Keratinocyte (primary cell): ENCODE measurements around the gene NIN. TPM values are rescaled to one million over a fixed set of nuclear protein-coding genes. Genes with fewer than 3 reads are reported as not detected.
"Not testable (repeated sequence)": the region's sequence is repeated elsewhere in the genome, so short reads cannot be mapped to it uniquely, and the experiment has no call there.

Experiments
- DNase-seq: peaks from one replicate; pipeline ENCODE4 v3.0.0-alpha.2; 2011; ENCODE audit warnings: low read depth, missing footprints, low spot score
- FAIRE-seq: peaks from 2 replicates; lab custom pipeline; 2011; peaks lifted over from hg19 to GRCh38; lab: Jason Lieb, UNC
- H2AFZ ChIP-seq: 2 replicates; pipeline ENCODE4 v1.6.0; 2012; ENCODE audit warnings: low read length, control low read depth, inconsistent platforms; ENCODE audit not compliant: control insufficient read depth
- H3K27ac ChIP-seq: 2 replicates; pipeline ENCODE4 v1.5.1; 2011; ENCODE audit warnings: low read length; ENCODE audit not compliant: control insufficient read depth, insufficient read depth
- H3K27me3 ChIP-seq: 3 replicates; pipeline ENCODE4 v1.6.0; 2011; ENCODE audit warnings: low read length; ENCODE audit not compliant: control insufficient read depth, insufficient read depth; ENCODE audit errors: extremely low read depth
- H3K36me3 ChIP-seq, 2 experiments: 2 replicates in 1 of 2; 3 replicates in 1 of 2; pipeline ENCODE4 v1.5.1; 2011; ENCODE audit warnings: low read length in 2 of 2, mild to moderate bottlenecking in 1 of 2; ENCODE audit not compliant: control insufficient read depth in 2 of 2, insufficient read depth in 2 of 2; ENCODE audit errors: extremely low read depth in 1 of 2
- H3K4me1 ChIP-seq: 3 replicates; pipeline ENCODE4 v1.5.1; 2011; ENCODE audit warnings: low read length; ENCODE audit not compliant: control insufficient read depth, insufficient read depth; ENCODE audit errors: extremely low read depth
- H3K4me2 ChIP-seq: 3 replicates; pipeline ENCODE4 v1.6.0; 2011; ENCODE audit warnings: low read depth, low read length; ENCODE audit not compliant: control insufficient read depth, insufficient read depth; ENCODE audit errors: extremely low read depth
- H3K4me3 ChIP-seq, 3 experiments: fragments of 200-600 bp in 1 of 3; sonication (generic) in 1 of 3; 2 replicates in 2 of 3; 3 replicates in 1 of 3; pipeline ENCODE4 v1.5.1; 2011 to 2016; ENCODE audit warnings: low read length in 3 of 3, mild to moderate bottlenecking in 3 of 3, control low read depth in 2 of 3, inconsistent platforms in 1 of 3, low read depth in 1 of 3, mixed read lengths in 1 of 3, mixed run types in 1 of 3, moderate library complexity in 1 of 3; ENCODE audit not compliant: control insufficient read depth in 2 of 3, insufficient read depth in 2 of 3; ENCODE audit errors: extremely low read depth in 1 of 3
- H3K79me2 ChIP-seq: 2 replicates; pipeline ENCODE4 v1.6.0; 2012; ENCODE audit warnings: low read length; ENCODE audit not compliant: control insufficient read depth, insufficient read depth
- H3K9ac ChIP-seq: 3 replicates; pipeline ENCODE4 v1.6.0; 2011; ENCODE audit warnings: low read length; ENCODE audit not compliant: control insufficient read depth, insufficient read depth; ENCODE audit errors: extremely low read depth
- H3K9me1 ChIP-seq: 3 replicates; pipeline ENCODE4 v1.6.0; 2011; ENCODE audit warnings: low read length; ENCODE audit not compliant: control insufficient read depth, insufficient read depth; ENCODE audit errors: extremely low read depth
- H3K9me3 ChIP-seq: 2 replicates; pipeline ENCODE4 v1.5.1; 2012; ENCODE audit warnings: low read depth, low read length; ENCODE audit not compliant: control insufficient read depth
- H4K20me1 ChIP-seq: 3 replicates; pipeline ENCODE4 v1.6.0; 2011; ENCODE audit warnings: low read length; ENCODE audit not compliant: control insufficient read depth, insufficient read depth; ENCODE audit errors: extremely low read depth
- EZH2 ChIP-seq: IDR thresholded peaks from one replicate; pipeline ENCODE4 v1.6.1; 2012; ENCODE audit warnings: inconsistent platforms, mild to moderate bottlenecking, low read length, moderate library complexity
- dilution Hi-C: fragments of 300-500 bp; cut with MboI; formaldehyde crosslinking; loops from one replicate; pipeline ENCODE4 v1.7.0; 2020; ENCODE audit warnings: low sequenced_read_pairs; ENCODE audit not compliant: extremely low pct_ligation_motif_present
- polyA plus RNA-seq, 5 experiments: library from polyadenylated mRNA; depleted of rRNA in 3 of 5; stranded (reverse) in 3 of 5; stranded (forward) in 1 of 5; unstranded in 1 of 5; fragments of >200 nt; gene quantifications; 1 replicate in 1 of 5; 2 replicates in 3 of 5; 3 replicates in 1 of 5; pipeline versions ENCODE4 v1.2.1 to v1.2.3, GENCODE V29; 2011 to 2012; ENCODE audit warnings: missing spikeins in 2 of 5, low read depth in 1 of 5, low replicate concordance in 1 of 5
- TF ChIP-seq, protein P1 (sequence below), 3 experiments: IDR thresholded peaks in 1 of 3; conservative IDR thresholded peaks in 1 of 3; optimal IDR thresholded peaks in 1 of 3; 2 replicates in 2 of 3; 3 replicates in 1 of 3; pipeline versions ENCODE3 to v1.5.1; 2011; ENCODE audit warnings: low read length in 3 of 3, mild to moderate bottlenecking in 3 of 3, moderate library complexity in 2 of 3, control low read depth in 1 of 3, inconsistent platforms in 1 of 3; ENCODE audit not compliant: insufficient read depth in 2 of 3; ENCODE audit errors: extremely low read depth in 1 of 3

The NIN gene
- polyA plus RNA-seq, 1 donor (not counting 4 experiments of a cell fraction or from before 2014, with no cell fraction given): 15.2 TPM

DNA sequence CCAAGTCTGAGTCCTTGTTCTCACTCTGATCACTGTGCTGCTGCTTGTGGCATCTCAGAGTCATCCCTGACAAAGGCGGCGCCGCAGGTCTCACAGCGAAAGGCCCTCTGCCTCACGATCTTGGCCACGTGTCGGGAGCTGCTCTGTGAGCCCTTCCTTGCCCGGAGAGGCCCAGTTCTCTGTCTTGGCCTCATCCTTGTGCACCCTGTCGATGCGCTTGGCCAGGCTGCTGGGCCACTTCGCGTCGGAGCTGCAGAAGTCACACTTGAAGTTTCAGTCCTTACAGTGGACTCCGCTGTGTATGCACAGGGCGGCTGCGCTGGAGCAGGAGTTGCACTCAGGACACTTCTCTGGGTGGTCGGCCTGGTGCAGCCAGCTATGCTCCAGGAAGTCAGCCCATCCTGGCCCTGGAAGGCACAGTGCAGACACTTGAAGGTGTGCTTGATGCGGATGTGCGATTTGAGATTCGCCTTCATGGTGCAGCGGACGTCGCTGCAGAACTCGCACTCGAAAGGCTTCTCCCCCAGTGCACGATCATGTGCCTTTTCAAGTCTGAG lies 126.4 kb downstream of the NIN start:
- no peak overlapping the region for H3K27ac ChIP-seq
- H3K27me3 ChIP-seq: no peaks in the 10 kb centered on the region
- H3K4me2 ChIP-seq: no peak overlapping the region
- DNase-seq: no peak
- no peaks in the 10 kb centered on the region for H3K9me1 ChIP-seq
- TF ChIP-seq, protein P1, sequence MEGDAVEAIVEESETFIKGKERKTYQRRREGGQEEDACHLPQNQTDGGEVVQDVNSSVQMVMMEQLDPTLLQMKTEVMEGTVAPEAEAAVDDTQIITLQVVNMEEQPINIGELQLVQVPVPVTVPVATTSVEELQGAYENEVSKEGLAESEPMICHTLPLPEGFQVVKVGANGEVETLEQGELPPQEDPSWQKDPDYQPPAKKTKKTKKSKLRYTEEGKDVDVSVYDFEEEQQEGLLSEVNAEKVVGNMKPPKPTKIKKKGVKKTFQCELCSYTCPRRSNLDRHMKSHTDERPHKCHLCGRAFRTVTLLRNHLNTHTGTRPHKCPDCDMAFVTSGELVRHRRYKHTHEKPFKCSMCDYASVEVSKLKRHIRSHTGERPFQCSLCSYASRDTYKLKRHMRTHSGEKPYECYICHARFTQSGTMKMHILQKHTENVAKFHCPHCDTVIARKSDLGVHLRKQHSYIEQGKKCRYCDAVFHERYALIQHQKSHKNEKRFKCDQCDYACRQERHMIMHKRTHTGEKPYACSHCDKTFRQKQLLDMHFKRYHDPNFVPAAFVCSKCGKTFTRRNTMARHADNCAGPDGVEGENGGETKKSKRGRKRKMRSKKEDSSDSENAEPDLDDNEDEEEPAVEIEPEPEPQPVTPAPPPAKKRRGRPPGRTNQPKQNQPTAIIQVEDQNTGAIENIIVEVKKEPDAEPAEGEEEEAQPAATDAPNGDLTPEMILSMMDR (optimal IDR thresholded peaks at IDR 0.05 in 1 of 3, IDR thresholded peaks at IDR 0.05 in 1 of 3, conservative IDR thresholded peaks at IDR 0.05 in 1 of 3; ENCODE audit: extremely low read depth in 1 of 3, insufficient read depth in 2 of 3, low read length in 3 of 3): no peak
- TF ChIP-seq EZH2: no peak
- no peaks in the 10 kb centered on the region for H4K20me1 ChIP-seq
- H3K9me3 ChIP-seq: no peaks in the 10 kb centered on the region
- H3K4me1 ChIP-seq: no peaks in the 10 kb centered on the region
- no peaks in the 10 kb centered on the region for H3K36me3 ChIP-seq
- H3K4me3 ChIP-seq: no peak overlapping the region
- H3K9ac ChIP-seq: no peak overlapping the region
- no peaks in the 10 kb centered on the region for H3K79me2 ChIP-seq
- dilution Hi-C loops: no loop called here
- no peak overlapping the region for H2AFZ ChIP-seq
- no peak for FAIRE-seq

DNA sequence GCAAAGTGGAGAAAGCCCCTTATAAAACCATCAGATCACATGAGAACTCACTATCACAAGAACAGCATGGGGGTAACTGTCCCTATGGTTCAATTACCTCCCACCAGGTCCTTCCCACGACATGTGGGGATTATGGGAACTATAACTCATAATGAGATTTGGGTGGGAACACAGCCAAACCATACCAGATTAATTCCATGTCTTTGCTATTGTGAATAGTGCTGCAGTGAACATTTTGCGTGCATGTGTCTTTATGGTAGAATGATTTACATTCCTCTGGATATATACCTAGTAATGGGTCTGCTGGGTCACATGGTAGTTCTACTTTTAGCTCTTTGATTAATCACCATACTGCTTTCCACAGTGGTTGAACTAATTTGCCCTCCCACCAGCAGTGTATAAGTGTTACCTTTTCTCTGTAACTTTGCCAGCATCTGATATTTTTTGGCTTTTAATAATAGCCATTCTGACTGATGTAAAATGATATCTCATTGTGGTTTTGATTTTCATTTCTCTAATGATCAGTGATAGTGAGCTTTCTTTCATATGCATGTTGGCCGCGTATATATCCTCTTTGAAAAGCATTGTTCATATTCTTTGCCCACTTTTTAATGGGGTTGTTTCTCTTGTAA lies 133.2 kb downstream of the NIN start:
- no peak for TF ChIP-seq EZH2
- TF ChIP-seq, protein P1 (optimal IDR thresholded peaks at IDR 0.05 in 1 of 3, IDR thresholded peaks at IDR 0.05 in 1 of 3, conservative IDR thresholded peaks at IDR 0.05 in 1 of 3; ENCODE audit: extremely low read depth in 1 of 3, insufficient read depth in 2 of 3, low read length in 3 of 3): no peak
- no peaks in the 10 kb centered on the region for H3K27me3 ChIP-seq
- H4K20me1 ChIP-seq: no peaks in the 10 kb centered on the region
- no peak overlapping the region for H3K9ac ChIP-seq
- H3K36me3 ChIP-seq: no peaks in the 10 kb centered on the region
- H3K9me1 ChIP-seq: no peaks in the 10 kb centered on the region
- no peak overlapping the region for H3K27ac ChIP-seq
- no peaks in the 10 kb centered on the region for H3K79me2 ChIP-seq
- H3K4me1 ChIP-seq: no peaks in the 10 kb centered on the region
- dilution Hi-C loops: no loop called here
- no peak overlapping the region for H2AFZ ChIP-seq
- peaks cover 6% of the 10 kb centered on the region for H3K9me3 ChIP-seq
- no peak overlapping the region for H3K4me3 ChIP-seq
- FAIRE-seq (no peak), DNase-seq (no peak)
- no peak overlapping the region for H3K4me2 ChIP-seq

DNA sequence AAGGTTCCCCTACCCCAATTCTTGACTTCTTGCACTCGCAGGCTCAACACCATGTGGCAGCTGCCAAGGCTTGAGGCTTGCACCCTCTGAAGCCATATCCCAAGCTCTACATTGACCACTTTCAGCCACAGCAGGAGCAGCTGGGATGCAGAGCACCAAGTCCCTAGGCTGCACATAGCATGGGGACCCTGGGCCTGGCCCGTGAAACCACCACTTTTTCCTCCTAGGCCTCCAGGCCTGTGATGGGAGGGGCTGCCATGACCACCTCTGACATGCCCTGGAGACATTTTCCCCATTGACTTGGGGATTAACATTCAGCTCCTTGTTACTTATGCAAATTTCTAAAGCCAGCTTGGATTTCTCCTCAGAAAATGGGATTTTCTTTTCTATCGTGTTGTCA lies 136.7 kb downstream of the NIN start:
- H3K9me3 ChIP-seq, H3K79me2 ChIP-seq, H3K36me3 ChIP-seq, H3K4me3 ChIP-seq, H3K9ac ChIP-seq, DNase-seq, H3K9me1 ChIP-seq, H4K20me1 ChIP-seq, H3K27ac ChIP-seq, H3K4me2 ChIP-seq, H3K4me1 ChIP-seq, H3K27me3 ChIP-seq, FAIRE-seq, H2AFZ ChIP-seq, dilution Hi-C loops: not testable (repeated sequence)
